Measurements from ENCODE around the gene PAQR7. TPM values are rescaled to one million over a fixed set of nuclear protein-coding genes. Genes with fewer than 3 reads are reported as not detected.

PAQR7 gene
- total RNA-seq, 4 donors from 2014 or later, result 2.3 to 5.3 (median 3.8) TPM

DNA sequence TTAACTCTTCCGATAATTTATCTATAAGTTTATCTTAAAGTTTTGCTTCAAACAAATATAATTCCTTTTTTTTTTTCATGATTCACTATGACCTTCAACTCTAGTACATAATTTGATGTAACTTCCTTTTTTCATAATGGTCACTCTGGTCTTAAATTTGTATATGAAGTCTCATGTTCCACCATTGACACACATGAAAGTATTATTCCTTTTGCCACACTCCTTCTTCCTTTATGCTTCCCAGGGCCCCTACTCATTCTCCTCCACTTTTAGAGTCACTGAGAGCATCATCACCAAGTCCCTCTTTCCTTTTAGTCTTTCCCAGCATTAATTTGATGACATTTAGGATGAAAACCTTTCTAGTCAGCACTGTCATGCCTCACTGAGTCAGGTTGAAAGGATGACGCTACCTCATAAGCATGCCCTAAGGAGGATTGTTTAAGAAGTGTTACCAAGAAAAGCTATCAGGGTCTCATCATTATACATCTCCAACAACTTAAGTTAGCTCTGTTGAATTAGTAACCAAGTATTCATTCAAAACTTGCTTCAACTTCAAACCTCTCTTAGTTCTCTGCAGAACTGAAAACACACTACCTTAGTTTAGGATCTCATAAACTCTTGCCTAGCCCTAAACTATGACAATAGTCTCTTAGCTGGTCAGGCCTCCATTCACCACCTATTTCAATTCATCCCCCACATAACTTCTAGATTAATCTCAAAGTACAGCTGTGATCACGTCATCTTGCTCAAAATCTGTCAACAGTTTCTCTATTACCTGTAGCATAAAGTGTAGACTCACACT, 30.8 kb downstream of the PAQR7 start:
- TF ChIP-seq, protein P1, sequence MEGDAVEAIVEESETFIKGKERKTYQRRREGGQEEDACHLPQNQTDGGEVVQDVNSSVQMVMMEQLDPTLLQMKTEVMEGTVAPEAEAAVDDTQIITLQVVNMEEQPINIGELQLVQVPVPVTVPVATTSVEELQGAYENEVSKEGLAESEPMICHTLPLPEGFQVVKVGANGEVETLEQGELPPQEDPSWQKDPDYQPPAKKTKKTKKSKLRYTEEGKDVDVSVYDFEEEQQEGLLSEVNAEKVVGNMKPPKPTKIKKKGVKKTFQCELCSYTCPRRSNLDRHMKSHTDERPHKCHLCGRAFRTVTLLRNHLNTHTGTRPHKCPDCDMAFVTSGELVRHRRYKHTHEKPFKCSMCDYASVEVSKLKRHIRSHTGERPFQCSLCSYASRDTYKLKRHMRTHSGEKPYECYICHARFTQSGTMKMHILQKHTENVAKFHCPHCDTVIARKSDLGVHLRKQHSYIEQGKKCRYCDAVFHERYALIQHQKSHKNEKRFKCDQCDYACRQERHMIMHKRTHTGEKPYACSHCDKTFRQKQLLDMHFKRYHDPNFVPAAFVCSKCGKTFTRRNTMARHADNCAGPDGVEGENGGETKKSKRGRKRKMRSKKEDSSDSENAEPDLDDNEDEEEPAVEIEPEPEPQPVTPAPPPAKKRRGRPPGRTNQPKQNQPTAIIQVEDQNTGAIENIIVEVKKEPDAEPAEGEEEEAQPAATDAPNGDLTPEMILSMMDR (IDR thresholded peaks at IDR 0.05; ENCODE audit: low read depth), result no peak

GRCh38 chr1:25843483-25843882, 32.0 kb downstream of the PAQR7 start:
- TF ChIP-seq, protein P1 (IDR thresholded peaks at IDR 0.05; ENCODE audit: low read depth), result no peak

DNA sequence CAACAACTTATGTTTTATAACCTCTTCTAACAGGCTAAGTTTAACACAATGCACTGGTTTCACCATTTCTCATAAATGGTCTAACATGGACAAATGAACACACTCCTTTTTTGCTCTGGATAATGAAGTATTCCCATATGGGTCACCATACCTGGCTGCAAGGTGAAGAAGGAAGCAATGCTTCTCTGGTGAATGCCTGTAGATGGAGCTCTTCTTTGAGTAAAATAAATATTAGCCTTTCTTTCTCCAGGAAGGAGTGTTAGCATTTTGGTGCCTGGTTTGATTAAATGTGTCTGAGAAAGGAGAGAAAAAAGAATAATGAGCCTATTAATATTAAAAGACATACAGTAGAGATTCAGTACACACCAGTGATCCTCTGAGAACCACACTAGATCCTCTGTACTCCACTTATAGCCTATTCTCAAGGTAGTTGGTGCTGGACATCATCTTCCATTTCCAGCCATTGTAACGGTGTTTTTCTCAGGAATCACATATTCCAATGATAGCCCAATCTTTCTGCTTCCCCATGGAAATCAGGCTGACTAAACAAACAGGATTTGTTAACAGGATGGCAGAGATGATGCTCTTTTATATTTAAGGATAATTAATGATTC, 38.1 kb downstream of the PAQR7 start:
- TF ChIP-seq, protein P1 (IDR thresholded peaks at IDR 0.05; ENCODE audit: low read depth), result no peak

DNA sequence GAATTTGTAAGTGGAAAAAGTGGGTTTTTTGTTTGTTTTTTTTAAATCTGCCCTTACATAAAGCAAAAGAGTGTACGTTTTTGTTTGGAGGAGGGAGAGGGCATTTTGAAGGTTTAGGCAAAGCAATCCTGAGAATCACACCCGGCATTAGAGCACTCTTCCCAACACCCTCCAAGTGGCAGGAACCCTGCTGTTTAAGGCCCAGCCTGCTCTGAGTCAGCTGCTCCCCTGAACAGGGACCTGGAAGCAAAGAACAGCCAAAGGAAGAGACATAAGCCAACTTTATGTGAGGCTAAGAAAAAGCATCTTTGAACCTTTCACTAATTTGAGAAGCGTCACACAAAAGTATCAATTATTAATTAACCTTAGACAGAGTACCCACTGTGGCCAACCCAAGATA, 38.8 kb downstream of the PAQR7 start:
- TF ChIP-seq, protein P1 (IDR thresholded peaks at IDR 0.05; ENCODE audit: low read depth), result no peak

DNA sequence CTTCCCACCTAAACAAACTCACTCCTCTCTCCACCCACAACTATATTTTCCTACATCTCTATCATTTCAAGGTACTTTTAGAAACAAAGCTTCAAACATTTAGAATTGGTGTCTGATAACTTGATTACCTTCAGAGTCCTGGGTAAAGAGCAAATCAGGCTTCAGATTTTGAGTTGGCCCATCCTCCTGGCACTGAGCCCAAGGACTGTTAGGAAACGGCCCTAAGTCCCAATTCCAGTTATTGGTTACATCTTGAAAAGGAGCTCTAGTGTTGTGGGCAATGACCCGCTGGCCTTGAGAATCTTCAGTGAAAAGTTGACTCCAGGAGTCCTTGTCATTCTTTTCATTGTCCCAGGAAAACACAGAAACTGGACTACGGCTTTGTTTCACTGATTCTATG, 40.6 kb downstream of the PAQR7 start:
- TF ChIP-seq, protein P1 (IDR thresholded peaks at IDR 0.05; ENCODE audit: low read depth), result no peak

DNA sequence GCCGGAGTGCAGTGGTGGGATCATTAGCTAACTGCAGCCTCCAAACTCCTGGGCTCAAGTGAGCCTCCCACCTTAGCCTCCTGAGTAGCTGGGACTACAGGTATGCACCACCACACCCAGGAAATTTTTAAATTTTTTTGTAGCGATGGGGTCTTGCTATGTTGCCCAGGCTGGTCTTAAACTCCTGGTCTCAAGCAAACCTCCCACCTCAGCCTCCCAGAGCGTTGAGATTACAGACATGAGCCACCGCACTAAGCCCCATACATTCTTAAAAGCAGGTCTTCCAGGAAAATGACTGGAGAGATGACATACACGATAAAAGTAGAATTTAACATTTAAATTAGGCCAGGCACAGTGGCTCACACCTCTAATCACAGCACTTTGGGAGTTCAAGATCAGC, 42.4 kb downstream of the PAQR7 start:
- TF ChIP-seq, protein P1 (IDR thresholded peaks at IDR 0.05; ENCODE audit: low read depth), result no peak

DNA sequence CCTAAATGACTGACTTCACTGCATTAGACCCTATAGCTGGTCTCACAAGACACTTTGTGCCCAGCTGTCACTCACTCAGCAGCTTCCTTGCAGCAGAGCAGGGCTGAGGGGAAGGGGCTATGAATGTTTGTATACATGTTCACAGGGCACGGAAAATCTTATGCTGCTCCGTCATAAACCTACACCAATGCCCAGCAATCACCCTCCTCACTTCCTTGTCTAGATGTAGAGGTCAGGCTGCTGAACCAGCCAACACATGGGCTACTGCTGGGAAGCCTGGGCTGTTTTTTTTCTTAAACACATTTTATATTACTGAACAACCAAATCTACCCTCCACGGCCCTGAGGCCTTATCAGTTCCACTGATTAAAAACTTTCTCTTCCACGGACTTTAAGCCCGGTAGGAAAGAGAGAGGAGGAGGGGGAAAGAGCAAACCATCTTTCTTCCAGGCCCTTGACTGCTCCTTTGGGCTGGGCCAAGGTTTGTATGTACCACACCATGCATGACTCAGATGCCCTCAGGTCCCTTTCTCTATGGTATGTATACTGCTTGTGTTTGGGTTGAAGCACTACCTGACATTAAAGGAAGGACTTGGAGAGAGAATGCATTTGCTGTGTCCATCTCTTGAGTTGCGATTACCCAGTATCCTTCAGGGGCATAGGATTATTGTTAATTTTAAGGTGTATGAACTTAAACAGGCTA, 43.0 kb downstream of the PAQR7 start:
- TF ChIP-seq, protein P1 (IDR thresholded peaks at IDR 0.05; ENCODE audit: low read depth), result no peak

All from subcutaneous adipose tissue (tissue), 4 donors.